Fibroblast of villous mesenchyme (primary cell): ENCODE data around the gene KCNJ3. TPM values are rescaled to one million over a fixed set of nuclear protein-coding genes. Genes with fewer than 3 reads are reported as not detected.

ENCODE experiments used
- DNase-seq: peaks from one replicate; pipeline ENCODE4 v3.0.0-alpha.2; 2010; ENCODE audit warnings: low read depth
- H3K4me3 ChIP-seq: 2 replicates; pipeline ENCODE4 v1.5.1; 2011; ENCODE audit warnings: low read depth, mild to moderate bottlenecking, low read length
- CTCF ChIP-seq: IDR thresholded peaks from 2 replicates; pipeline ENCODE4 v1.5.1; 2012; ENCODE audit warnings: low read depth, mild to moderate bottlenecking, low read length; ENCODE audit not compliant: insufficient read depth
- total RNA-seq: library from RNA; depleted of rRNA; stranded (reverse); fragments of >200 nt; gene quantifications from 2 replicates; pipeline ENCODE4 v1.2.3, GENCODE V29; 2012

Gene KCNJ3
- total RNA-seq, 1 donor: not detected

DNA sequence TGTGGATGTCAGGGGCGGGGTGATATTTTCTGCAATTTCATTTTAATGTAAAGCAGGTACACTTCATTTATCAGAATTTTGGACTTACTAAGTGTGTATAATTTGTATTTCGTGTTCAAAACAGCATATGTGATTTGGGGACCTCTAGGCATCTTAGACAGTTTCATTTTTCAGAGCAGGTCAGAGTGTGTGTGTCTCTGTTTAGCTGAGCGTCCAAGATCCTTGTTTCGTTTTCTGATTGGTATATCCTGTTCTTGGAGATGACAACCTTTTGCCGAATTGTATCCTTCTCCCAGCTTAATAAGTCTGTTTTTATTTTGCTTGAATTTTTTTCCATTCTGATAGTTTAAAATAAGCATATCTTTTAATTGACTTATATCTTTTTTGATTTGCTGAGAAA, 128.3 kb downstream of the KCNJ3 start:
- TF ChIP-seq CTCF: no peak
- no peak for DNase-seq
- no peak overlapping the region for H3K4me3 ChIP-seq

GRCh38 chr2:154827286-154827685, 128.8 kb downstream of the KCNJ3 start:
- no peak overlapping the region for H3K4me3 ChIP-seq
- TF ChIP-seq CTCF: no peak
- DNase-seq: no peak

- no peak for DNase-seq
- TF ChIP-seq CTCF: no peak
- H3K4me3 ChIP-seq: no peak overlapping the region
Measured at GRCh38 chr2:154832711-154833110, 134.2 kb downstream of the KCNJ3 start.

DNA sequence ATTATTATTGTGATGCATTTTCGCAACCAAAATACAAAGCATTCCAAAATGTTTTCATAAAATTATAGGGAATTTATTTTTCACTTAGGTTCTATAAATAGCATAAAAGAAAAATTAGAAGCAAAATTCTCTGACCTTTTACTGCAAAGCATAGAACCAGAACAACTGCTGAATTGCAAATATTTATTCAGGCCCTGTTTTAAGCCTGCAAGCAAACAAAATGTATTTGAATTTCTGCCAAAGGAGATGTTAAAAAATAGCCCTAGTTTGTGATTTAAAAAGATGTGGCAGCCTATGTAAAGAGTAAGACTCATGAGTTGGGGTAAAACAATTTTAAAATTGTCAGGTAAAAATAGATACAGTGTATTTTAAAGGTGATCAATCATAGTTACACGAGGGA, 138.1 kb downstream of the KCNJ3 start:
- DNase-seq: no peak
- no peak for TF ChIP-seq CTCF
- H3K4me3 ChIP-seq: no peak overlapping the region

DNA sequence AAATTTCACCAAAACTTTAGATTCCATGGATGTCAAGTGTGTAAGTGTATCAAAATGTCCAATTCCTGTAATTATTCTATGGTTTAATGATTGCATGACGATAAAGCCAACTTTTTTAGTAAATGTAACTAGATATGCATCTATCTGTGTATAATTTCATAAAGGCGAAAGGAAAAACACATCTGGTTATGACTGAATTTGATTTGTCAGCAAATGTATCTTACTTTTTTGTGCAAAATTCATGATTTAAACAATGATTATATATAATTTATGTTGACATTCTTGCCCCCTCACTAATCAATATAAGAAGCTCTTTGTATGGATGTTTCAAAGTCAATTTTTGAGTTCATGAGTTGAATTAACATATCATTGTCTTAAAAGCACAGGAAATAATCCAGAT, 138.5 kb downstream of the KCNJ3 start:
- no peak for DNase-seq
- no peak for TF ChIP-seq CTCF
- no peak overlapping the region for H3K4me3 ChIP-seq

- no peak for TF ChIP-seq CTCF
- H3K4me3 ChIP-seq: no peak overlapping the region
- no peak for DNase-seq
Measured at GRCh38 chr2:154844513-154844912, 146.0 kb downstream of the KCNJ3 start.

- no peak for TF ChIP-seq CTCF
- DNase-seq: no peak
- H3K4me3 ChIP-seq: no peak overlapping the region
Measured at GRCh38 chr2:154846842-154847241, 148.3 kb downstream of the KCNJ3 start.
